Measurements from ENCODE around the gene DCLK1. TPM values are rescaled to one million over a fixed set of nuclear protein-coding genes. Genes with fewer than 3 reads are reported as not detected.

Gene DCLK1
- total RNA-seq, 1 donor from 2014 or later = not detected

DNA sequence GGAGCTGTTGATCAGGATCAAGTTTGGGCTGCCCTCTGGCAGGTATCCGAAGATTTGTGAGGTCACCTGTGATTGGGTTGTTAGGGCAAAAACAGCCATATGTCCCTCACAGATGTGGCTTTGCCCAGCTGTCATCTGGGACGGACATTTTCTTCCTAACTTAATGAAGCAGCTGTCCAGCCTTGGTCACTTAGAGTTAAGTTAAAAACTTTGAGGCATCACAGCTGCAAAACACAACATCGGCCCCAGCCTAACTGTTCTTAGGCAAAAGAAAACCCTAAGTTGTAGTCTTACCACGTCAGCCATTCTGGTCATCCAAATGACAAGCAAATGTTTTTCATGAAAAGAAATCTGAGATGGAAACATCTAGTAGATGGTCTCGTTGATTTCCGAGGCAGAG, 318.4 kb downstream of the DCLK1 start:
- no peaks in the 10 kb centered on the region for H3K9me3 Mint-ChIP-seq
- intact Hi-C loops (cut with micrococcal nuclease) = no loop called here
- no peaks in the 10 kb centered on the region for H3K4me1 Mint-ChIP-seq (ENCODE audit: low read depth)
- no peak overlapping the region for H3K27ac Mint-ChIP-seq
- no peaks in the 10 kb centered on the region for H3K36me3 Mint-ChIP-seq (ENCODE audit: low read depth)
- no peaks in the 10 kb centered on the region for H3K27me3 Mint-ChIP-seq (ENCODE audit: low read depth)
- no peak for DNase-seq (ENCODE audit: low spot score)
- H3K4me3 Mint-ChIP-seq (ENCODE audit: low read depth) = no peak overlapping the region

DNA sequence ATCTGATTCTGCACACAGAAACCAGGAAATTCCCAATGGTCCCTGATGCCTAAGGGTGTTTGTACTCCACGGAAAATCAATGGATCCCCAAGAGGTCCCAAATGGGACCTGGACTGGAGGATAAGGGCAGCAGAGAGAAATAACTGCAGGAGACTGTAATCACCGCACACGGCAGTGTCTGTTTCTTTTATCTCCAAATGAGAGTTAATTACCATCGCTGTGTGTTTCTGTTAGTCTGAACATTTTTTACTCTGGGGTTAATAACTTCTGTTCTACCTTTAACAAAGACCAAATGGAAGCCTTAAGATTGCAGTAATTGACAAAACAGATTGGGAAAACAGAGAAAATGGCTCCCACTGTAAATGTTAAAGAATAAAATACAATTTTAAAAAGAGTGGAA, 320.9 kb downstream of the DCLK1 start:
- intact Hi-C loops (cut with micrococcal nuclease) = no loop called here
- no peak overlapping the region for H3K27ac Mint-ChIP-seq
- H3K4me3 Mint-ChIP-seq (ENCODE audit: low read depth) = no peak overlapping the region
- no peaks in the 10 kb centered on the region for H3K9me3 Mint-ChIP-seq
- H3K36me3 Mint-ChIP-seq (ENCODE audit: low read depth) = no peaks in the 10 kb centered on the region
- H3K4me1 Mint-ChIP-seq (ENCODE audit: low read depth) = no peaks in the 10 kb centered on the region
- no peaks in the 10 kb centered on the region for H3K27me3 Mint-ChIP-seq (ENCODE audit: low read depth)
- DNase-seq (ENCODE audit: low spot score) = no peak

DNA sequence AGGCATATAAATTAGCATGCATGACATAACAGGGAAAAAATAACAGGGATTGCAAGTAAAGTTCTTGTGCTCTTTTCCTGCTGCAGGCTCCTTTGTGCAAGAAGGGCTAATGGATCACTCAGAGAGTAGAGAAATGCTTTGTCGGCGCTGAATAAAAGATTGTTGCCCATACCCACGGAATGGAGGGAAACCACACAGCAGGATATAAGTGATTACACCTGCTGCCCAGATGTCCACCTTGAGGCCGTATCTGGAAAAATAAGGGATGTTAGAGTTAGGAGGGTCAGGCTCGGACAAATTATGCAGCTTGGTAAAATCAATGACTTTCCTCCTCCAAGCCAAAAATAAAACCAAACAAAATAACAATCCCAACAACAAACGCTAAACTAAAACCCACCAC, 322.3 kb downstream of the DCLK1 start:
- no peaks in the 10 kb centered on the region for H3K36me3 Mint-ChIP-seq (ENCODE audit: low read depth)
- H3K4me1 Mint-ChIP-seq (ENCODE audit: low read depth) = no peaks in the 10 kb centered on the region
- H3K9me3 Mint-ChIP-seq = no peaks in the 10 kb centered on the region
- no peak overlapping the region for H3K27ac Mint-ChIP-seq
- no peaks in the 10 kb centered on the region for H3K27me3 Mint-ChIP-seq (ENCODE audit: low read depth)
- H3K4me3 Mint-ChIP-seq (ENCODE audit: low read depth) = no peak overlapping the region
- intact Hi-C loops (cut with micrococcal nuclease) = no loop called here
- DNase-seq (ENCODE audit: low spot score) = no peak

DNA sequence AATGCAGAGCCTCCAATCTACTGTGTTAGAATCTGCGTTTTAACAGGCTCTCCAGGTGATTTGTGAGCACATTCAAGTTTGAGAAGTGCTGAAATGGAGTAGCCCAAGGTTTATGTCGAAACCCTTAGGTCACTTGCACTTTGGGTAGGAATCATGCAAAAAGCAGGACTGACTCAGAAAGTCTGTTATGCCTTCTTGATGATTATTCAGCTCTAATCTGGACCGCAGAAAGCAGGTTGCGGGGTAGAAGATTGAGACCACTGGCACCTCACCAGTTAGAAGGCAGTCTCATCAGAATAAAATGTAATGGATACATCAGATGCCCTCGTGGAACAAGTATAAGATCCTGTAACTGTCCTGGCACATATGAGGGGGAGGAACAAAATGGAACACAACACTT, 326.3 kb downstream of the DCLK1 start:
- Mint-ChIP-seq H3K4me1 (ENCODE audit: low read depth) (no peaks in the 10 kb centered on the region), H3K27me3 (ENCODE audit: low read depth) (no peaks in the 10 kb centered on the region), H3K27ac (no peak overlapping the region), H3K4me3 (ENCODE audit: low read depth) (no peak overlapping the region), H3K36me3 (ENCODE audit: low read depth) (no peaks in the 10 kb centered on the region), H3K9me3 (no peaks in the 10 kb centered on the region)
- no peak for DNase-seq (ENCODE audit: low spot score)
- intact Hi-C loops (cut with micrococcal nuclease) = no loop called here

DNA sequence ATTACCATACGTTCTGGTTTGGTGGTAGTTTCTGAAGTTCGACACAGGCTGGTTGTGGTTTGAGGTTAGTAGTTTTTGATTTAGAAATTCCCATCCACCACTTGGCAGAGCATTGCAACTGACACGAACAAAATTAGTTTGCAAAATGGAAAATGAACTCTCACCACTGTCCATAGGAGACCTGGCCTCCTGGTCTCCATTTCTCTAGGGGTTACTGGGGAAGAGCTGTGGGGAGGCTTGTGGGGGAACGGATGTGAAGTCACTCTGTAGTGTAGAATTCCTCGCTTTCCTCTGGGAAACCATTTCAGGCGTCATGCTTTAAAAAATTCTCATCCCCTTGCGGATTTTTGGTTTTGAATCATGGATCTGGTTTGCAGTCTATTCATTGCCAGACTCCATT, 333.2 kb downstream of the DCLK1 start:
- no peaks in the 10 kb centered on the region for H3K36me3 Mint-ChIP-seq (ENCODE audit: low read depth)
- H3K4me3 Mint-ChIP-seq (ENCODE audit: low read depth) = no peak overlapping the region
- no peak overlapping the region for H3K27ac Mint-ChIP-seq
- no peak for DNase-seq (ENCODE audit: low spot score)
- H3K27me3 Mint-ChIP-seq (ENCODE audit: low read depth) = no peaks in the 10 kb centered on the region
- intact Hi-C loops (cut with micrococcal nuclease) = no loop called here
- no peaks in the 10 kb centered on the region for H3K4me1 Mint-ChIP-seq (ENCODE audit: low read depth)
- no peaks in the 10 kb centered on the region for H3K9me3 Mint-ChIP-seq

DNA sequence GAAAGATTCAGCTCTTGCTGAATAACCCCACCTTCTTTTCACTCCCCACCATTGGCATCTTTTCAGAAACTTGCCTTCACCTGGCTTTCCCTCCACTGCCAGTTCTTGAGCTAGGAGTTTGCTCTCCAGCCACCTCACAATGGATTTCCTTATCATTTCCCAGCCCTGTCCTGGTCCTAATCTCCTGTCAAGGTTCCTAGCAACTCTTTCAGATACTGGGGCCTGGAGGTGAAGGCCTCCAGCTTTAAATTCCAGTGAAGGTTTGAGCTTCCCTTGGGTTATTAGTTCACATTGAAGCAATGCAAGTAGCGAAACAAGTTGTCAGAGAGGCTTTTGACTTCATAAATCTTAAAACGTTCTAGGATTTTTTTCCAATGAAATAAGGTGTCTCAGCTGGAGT, 333.9 kb downstream of the DCLK1 start:
- H3K4me3 Mint-ChIP-seq (ENCODE audit: low read depth) = no peak overlapping the region
- no peak overlapping the region for H3K27ac Mint-ChIP-seq
- DNase-seq (ENCODE audit: low spot score) = no peak
- H3K4me1 Mint-ChIP-seq (ENCODE audit: low read depth) = no peaks in the 10 kb centered on the region
- intact Hi-C loops (cut with micrococcal nuclease) = no loop called here
- no peaks in the 10 kb centered on the region for H3K9me3 Mint-ChIP-seq
- no peaks in the 10 kb centered on the region for H3K36me3 Mint-ChIP-seq (ENCODE audit: low read depth)
- H3K27me3 Mint-ChIP-seq (ENCODE audit: low read depth) = no peaks in the 10 kb centered on the region

DNA sequence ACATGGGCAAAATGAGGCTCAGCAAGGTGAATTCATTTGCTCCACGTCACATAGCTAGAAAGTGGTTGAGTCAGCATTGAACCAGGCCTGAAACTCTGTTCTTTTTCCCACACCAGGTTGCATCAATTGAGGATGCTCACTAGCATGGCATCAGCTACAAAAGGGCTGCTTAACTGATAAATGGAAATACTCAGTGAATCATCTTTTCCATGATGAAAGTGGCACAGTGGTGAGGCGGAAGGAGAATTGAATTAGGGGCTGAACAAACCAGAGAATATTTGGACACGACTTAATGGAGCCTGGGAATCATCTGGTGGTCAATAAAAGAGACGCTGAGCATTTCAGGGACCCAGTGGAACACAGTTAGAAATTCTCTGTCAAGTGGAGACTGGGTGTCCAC, 334.6 kb downstream of the DCLK1 start:
- no peaks in the 10 kb centered on the region for H3K9me3 Mint-ChIP-seq
- no peaks in the 10 kb centered on the region for H3K4me1 Mint-ChIP-seq (ENCODE audit: low read depth)
- intact Hi-C loops (cut with micrococcal nuclease) = no loop called here
- H3K27me3 Mint-ChIP-seq (ENCODE audit: low read depth) = no peaks in the 10 kb centered on the region
- DNase-seq (ENCODE audit: low spot score) = no peak
- H3K36me3 Mint-ChIP-seq (ENCODE audit: low read depth) = no peaks in the 10 kb centered on the region
- no peak overlapping the region for H3K27ac Mint-ChIP-seq
- no peak overlapping the region for H3K4me3 Mint-ChIP-seq (ENCODE audit: low read depth)

DNA sequence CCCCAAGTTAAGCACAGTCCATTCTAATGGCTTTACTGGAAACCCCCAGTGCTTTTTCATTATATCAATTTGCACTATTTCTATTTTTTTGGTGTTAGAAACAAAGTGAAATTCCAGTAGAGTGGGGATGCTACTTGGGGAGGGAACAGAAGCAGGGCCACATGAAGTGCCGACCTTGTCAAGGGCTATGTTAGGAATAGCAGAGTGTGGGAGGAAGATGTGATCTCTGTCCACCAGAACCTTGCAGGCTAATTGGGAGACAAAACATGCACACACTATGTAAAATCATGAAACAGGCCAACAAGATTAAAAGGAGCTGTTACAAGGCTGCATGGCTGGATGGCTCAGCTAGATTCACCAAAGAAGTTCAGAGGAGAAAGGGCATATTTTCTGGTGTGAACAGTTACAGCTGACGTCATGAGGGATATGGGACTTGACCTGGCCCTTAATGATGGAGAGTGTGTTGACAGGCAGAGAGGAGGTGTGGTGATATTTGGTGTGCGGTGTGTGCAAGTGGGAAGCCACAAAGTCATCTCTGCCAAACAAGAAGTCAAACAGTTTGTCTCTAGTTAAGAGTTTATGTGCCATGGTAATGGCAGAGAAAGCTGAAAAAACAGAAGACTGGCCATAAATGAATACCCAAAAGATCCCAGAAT, 336.3 kb downstream of the DCLK1 start:
- Mint-ChIP-seq H3K36me3 (ENCODE audit: low read depth) (no peaks in the 10 kb centered on the region), H3K4me3 (ENCODE audit: low read depth) (no peak overlapping the region), H3K27me3 (ENCODE audit: low read depth) (no peaks in the 10 kb centered on the region), H3K4me1 (ENCODE audit: low read depth) (no peaks in the 10 kb centered on the region), H3K27ac (no peak overlapping the region), H3K9me3 (no peaks in the 10 kb centered on the region)
- intact Hi-C loops (cut with micrococcal nuclease) = no loop called here
- no peak for DNase-seq (ENCODE audit: low spot score)

DNA sequence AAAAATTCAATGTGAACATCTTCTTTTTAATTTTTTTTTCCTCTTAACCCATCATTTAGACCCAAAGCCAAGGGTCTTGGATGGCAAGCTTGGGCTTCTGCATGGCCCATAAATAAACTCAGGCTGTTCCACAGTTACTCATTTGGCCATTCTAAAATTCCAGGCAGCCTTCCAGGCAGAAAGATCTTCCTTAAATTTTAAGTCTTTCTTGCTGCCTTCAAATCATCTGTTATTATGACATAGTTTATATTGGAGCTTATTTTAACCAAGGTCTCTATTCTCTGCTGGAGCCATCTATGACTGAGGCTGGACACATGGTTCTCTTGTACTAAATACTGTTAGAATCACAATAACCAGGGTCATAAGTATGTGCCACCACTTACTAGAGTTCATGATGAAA, 337.4 kb downstream of the DCLK1 start:
- no peak overlapping the region for H3K4me3 Mint-ChIP-seq (ENCODE audit: low read depth)
- no peak overlapping the region for H3K27ac Mint-ChIP-seq
- no peaks in the 10 kb centered on the region for H3K36me3 Mint-ChIP-seq (ENCODE audit: low read depth)
- intact Hi-C loops (cut with micrococcal nuclease) = no loop called here
- H3K4me1 Mint-ChIP-seq (ENCODE audit: low read depth) = no peaks in the 10 kb centered on the region
- H3K9me3 Mint-ChIP-seq = no peaks in the 10 kb centered on the region
- no peaks in the 10 kb centered on the region for H3K27me3 Mint-ChIP-seq (ENCODE audit: low read depth)
- no peak for DNase-seq (ENCODE audit: low spot score)

DNA sequence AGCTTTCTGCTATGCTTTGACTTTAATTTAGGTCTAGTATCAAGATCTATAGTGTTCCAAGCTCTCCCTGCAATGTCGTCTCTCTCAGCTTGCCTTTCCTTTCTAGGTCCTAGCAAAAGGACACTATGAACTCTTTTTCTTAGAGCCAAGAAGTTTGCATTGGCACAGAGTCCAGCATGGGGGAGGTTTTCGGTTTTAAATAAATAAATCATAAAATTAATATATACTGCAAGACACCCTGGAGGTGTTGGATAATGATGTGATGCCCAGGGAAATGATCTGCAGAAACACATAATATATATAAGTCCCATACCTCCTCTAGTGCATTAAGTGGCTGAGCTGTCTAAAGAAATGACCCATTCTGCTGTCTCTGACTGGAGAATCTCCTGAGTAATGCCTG, 338.3 kb downstream of the DCLK1 start:
- no peak overlapping the region for H3K4me3 Mint-ChIP-seq (ENCODE audit: low read depth)
- no peaks in the 10 kb centered on the region for H3K27me3 Mint-ChIP-seq (ENCODE audit: low read depth)
- intact Hi-C loops (cut with micrococcal nuclease) = no loop called here
- H3K9me3 Mint-ChIP-seq = no peaks in the 10 kb centered on the region
- DNase-seq (ENCODE audit: low spot score) = no peak
- no peaks in the 10 kb centered on the region for H3K4me1 Mint-ChIP-seq (ENCODE audit: low read depth)
- no peak overlapping the region for H3K27ac Mint-ChIP-seq
- no peaks in the 10 kb centered on the region for H3K36me3 Mint-ChIP-seq (ENCODE audit: low read depth)

DNA sequence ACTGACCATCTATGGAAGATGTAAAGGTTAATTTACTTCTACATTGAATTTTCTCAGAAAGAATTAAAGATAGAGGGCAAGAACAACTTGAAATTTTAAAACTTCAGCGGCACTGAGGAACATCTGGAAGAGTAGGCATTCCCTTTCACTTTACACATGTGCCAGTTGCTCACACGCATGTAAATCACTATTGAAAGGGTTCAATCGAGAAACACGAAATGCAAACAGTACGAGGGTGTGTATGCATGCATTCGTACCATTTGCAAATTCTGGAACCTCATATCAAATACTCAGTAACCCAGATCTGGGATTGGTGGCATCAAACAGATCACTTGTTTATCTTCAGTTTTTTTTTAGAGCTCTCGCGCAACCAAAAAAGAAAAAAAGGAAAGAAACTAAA, 339.2 kb downstream of the DCLK1 start:
- Mint-ChIP-seq H3K36me3 (ENCODE audit: low read depth) (no peaks in the 10 kb centered on the region), H3K4me1 (ENCODE audit: low read depth) (no peaks in the 10 kb centered on the region), H3K4me3 (ENCODE audit: low read depth) (no peak overlapping the region), H3K27me3 (ENCODE audit: low read depth) (no peaks in the 10 kb centered on the region), H3K9me3 (no peaks in the 10 kb centered on the region), H3K27ac (no peak overlapping the region)
- DNase-seq (ENCODE audit: low spot score) = no peak
- intact Hi-C loops (cut with micrococcal nuclease) = no loop called here

DNA sequence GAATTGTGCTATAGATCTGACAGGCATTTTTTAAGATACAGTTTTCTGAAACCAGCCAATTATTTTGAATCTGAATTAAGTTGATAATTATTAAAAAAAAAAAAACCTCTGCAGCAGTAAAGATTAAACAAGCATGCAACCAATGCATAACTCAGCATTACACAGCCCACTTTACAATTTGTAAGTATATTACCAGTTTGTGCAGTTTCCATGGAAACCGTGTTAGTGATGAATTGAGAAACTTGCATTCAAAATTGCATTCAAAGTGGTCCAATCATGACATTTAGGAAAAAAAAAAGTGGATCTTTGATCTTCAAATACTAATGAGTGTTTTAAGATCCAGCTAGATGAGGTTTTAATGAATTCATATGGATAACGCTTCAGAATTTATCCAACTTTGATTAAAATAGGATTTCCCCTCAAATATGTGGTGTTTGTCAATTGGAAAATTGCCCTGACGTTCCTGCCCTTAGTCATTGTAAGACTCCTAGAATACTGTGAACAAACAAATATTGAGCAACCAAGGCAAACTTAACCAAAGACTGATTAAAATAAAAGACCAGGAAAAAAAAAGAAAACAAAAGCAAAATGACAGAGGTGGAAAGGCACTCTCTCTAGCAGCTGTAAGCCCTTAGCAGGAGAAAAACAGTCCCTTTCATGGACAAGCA, 339.9 kb downstream of the DCLK1 start:
- Mint-ChIP-seq H3K27ac (no peak overlapping the region), H3K4me1 (ENCODE audit: low read depth) (no peaks in the 10 kb centered on the region), H3K4me3 (ENCODE audit: low read depth) (no peak overlapping the region), H3K36me3 (ENCODE audit: low read depth) (no peaks in the 10 kb centered on the region), H3K9me3 (no peaks in the 10 kb centered on the region), H3K27me3 (ENCODE audit: low read depth) (no peaks in the 10 kb centered on the region)
- DNase-seq (ENCODE audit: low spot score) = no peak
- intact Hi-C loops (cut with micrococcal nuclease) = no loop called here

DNA sequence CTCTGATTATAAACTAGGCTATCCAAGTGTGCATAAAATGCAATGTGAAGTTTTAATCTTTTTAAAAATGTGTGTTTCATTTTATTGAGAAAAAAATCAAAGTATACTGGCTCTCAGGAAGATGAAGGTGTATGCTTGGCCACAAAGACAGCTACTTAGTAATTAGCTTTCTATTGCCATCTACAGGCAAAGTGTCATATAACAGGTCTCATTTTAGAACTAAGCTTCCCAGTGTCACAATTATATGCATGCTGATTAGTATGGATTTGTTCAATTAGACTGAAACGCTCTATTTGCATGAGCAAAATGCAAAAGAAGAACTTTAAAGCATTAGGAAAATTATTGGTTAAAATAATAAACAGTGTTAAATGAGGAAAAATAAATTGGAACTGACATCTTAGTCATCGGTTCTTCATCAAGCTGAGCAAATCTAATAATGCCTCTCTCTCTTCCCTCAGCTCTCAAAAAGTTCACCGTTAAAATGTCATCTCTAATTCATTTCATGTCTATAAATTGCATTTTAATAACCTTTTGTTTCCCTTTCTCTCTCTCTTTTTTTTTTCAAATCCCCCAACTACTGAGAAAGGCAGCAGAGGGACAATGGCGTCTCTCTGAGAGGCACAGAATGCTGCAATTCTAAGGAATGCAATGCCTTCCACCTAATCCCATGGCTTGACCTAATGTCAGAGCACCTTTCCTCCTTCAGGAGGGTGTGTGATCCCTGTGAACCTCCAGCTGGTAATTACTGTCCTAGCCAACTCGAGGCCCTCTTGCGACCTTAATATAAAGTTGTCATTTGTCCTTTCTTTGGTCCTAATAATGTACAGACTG, 341.6 kb downstream of the DCLK1 start:
- H3K4me3 Mint-ChIP-seq (ENCODE audit: low read depth) = no peak overlapping the region
- no peak for DNase-seq (ENCODE audit: low spot score)
- no peaks in the 10 kb centered on the region for H3K9me3 Mint-ChIP-seq
- H3K27me3 Mint-ChIP-seq (ENCODE audit: low read depth) = no peaks in the 10 kb centered on the region
- intact Hi-C loops (cut with micrococcal nuclease) = no loop called here
- no peaks in the 10 kb centered on the region for H3K4me1 Mint-ChIP-seq (ENCODE audit: low read depth)
- H3K27ac Mint-ChIP-seq = no peak overlapping the region
- H3K36me3 Mint-ChIP-seq (ENCODE audit: low read depth) = no peaks in the 10 kb centered on the region
